GM13976 (cell line): ENCODE results near the gene OR4K1.

Source experiments
- DNase-seq: peaks from one replicate; pipeline ENCODE4 v3.0.0; 2012; ENCODE audit warnings: low spot score
- CTCF ChIP-seq: IDR thresholded peaks from 2 replicates; pipeline ENCODE4 v1.5.1; 2012; ENCODE audit warnings: borderline replicate concordance, mild to moderate bottlenecking; ENCODE audit not compliant: insufficient read depth; ENCODE audit errors: extremely low read depth, missing control alignments, control extremely low read depth
- in situ Hi-C: fragments of 300-500 bp; cut with MboI; formaldehyde crosslinking; loops from one replicate; pipeline ENCODE4 v1.12.0; 2022; ENCODE audit warnings: low sequenced_read_pairs, mixed read lengths, inconsistent platforms; ENCODE audit not compliant: unreplicated experiment

The OR4K1 gene

GRCh38 chr14:19974844-19975243 lies 44.1 kb downstream of the OR4K1 start:
- DNase-seq: no peak
- in situ Hi-C loops: no loop called here
- no peak for TF ChIP-seq CTCF

GRCh38 chr14:19975291-19975690 lies 44.6 kb downstream of the OR4K1 start, which contains the start of gene OR4K15:
Gene OR4K15, plus strand, starts transcription at chr14:19975591. Its CDS starts 0 bp downstream, at chr14:19975591.
- DNase-seq: no peak
- in situ Hi-C loops: no loop called here
- no peak for TF ChIP-seq CTCF
